Effector memory CD8-positive, alpha-beta T cell (primary cell): ENCODE results near the gene ZNF559.
"Not testable (repeated sequence)": the region's sequence is repeated elsewhere in the genome, so short reads cannot be mapped to it uniquely, and the experiment has no call there.

Source experiments
- ATAC-seq: fragments of 150-1000 bp; cut with Tn5 transposase; replicated peaks from 2 replicates; pipeline ENCODE4 v1.10.0; 2021; ENCODE audit warnings: mild to moderate bottlenecking, moderate library complexity
- DNase-seq, 3 experiments: peaks; one replicate each; pipeline ENCODE4 v3.0.0; 2021
- H3K27ac Mint-ChIP-seq, 2 donors: one replicate each; pipeline ENCODE4 v1.8.0; 2022; ENCODE audit warnings: mild to moderate bottlenecking in 2 of 2, mixed read lengths in 2 of 2, moderate library complexity in 2 of 2
- H3K27me3 Mint-ChIP-seq, 2 donors: one replicate each; pipeline ENCODE4 v1.8.0; 2022; ENCODE audit warnings: mixed read lengths in 2 of 2
- H3K36me3 Mint-ChIP-seq: one replicate; pipeline ENCODE4 v1.8.0; 2022; ENCODE audit warnings: mild to moderate bottlenecking, moderate library complexity, mixed read lengths; ENCODE audit not compliant: insufficient read depth
- H3K4me1 Mint-ChIP-seq, 2 donors: one replicate each; pipeline ENCODE4 v1.8.0; 2022; ENCODE audit warnings: low read depth in 2 of 2, mixed read lengths in 2 of 2
- H3K4me3 Mint-ChIP-seq, 2 donors: one replicate each; pipeline ENCODE4 v1.8.0; 2022; ENCODE audit warnings: mild to moderate bottlenecking in 2 of 2, mixed read lengths in 2 of 2, moderate library complexity in 2 of 2
- H3K9me3 Mint-ChIP-seq, 2 donors: one replicate each; pipeline ENCODE4 v1.8.0; 2022; ENCODE audit warnings: mixed read lengths in 2 of 2
- total RNA-seq, 9 experiments: gene quantifications; one replicate each; lab custom pipeline; 2026; lab: John Stamatoyannopoulos, UW

The ZNF559 gene
- total RNA-seq: 6.0 to 55.3 (median 21.8) reads per million in 9 experiments

DNA sequence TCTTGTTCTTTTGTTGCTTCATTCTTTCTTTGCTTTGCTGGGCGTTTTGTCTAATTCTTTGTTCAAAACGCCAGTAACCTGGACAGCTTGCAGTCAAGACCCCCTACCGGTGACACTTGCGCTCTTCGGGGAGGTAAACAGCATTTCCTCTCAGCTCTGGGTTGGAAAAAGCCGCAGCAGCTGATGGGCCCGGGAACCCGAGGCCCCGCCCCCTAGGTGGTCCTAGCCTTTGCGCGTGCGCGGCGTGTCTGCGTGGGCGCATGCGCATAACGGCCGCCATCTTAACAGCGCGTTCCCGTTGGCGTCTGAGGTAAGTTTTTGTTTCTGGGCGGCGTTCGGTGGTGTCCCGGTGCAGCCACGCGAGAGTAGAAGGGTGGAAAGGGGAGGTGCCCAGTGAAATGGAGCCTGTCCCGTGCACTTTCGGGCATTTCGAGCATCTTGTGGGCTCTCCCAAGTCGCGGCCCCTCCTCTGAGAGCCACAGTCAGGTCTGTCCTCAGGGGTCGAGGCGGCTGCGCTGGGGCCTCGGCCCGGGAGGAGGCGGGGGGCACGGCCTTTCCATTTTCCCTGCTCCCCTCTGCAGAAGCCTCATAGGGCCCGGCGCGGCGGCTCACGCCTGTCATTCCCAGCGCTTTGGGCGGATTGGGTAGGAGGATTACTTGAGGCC, at the start of gene ZNF559:
Gene ZNF559, plus strand, starts transcription at position 261 of the 665 bp plus-strand sequence. CDS start 14,371 bp downstream, outside the sequence.
- Mint-ChIP-seq H3K36me3 (peaks cover 30% of the 10 kb centered on the region), H3K4me1 (peaks cover 11 to 24% of the 10 kb centered on the region in 2 donors), H3K27ac (peak within 1 kb of the TSS; percentile 95 to 97), H3K9me3 (peaks cover 5 to 6% of the 10 kb centered on the region in 2 donors), H3K27me3 (no peaks in the 10 kb centered on the region), H3K4me3 (peak within 1 kb of the TSS; percentile 87 to 93)
- DNase-seq: peak; percentile 96 to 99 (median 99)
- peak; percentile 97 for ATAC-seq

DNA sequence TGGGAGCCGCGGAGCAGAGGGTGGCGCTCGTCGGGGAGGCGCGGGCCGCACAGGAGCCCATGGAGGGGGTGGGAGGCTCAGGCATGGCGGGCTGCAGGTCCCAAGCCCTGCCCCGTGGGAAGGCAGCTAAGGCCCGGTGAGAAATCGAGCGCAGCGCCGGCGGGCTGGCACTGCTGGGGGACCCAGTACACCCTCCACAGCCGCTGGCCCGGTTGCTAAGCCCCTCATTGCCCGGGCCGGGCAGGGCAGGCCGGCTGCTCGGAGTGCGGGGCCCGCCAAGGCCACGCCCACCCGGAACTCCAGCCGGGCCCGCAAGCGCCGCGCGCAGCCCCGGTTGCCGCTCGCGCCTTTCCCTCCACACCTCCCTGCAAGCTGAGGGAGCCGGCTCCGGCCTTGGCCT, 40.5 kb upstream of the ZNF559 start:
- not testable (repeated sequence) for H3K36me3 Mint-ChIP-seq, DNase-seq, ATAC-seq, H3K27ac Mint-ChIP-seq, H3K4me1 Mint-ChIP-seq
- H3K9me3 Mint-ChIP-seq: peaks cover 7 to 32% of the 10 kb centered on the region in 2 donors
- H3K27me3 Mint-ChIP-seq: peaks cover 17 to 26% of the 10 kb centered on the region in 2 donors
- H3K4me3 Mint-ChIP-seq: peak overlapping the region; percentile 18 to 42

GRCh38 chr19:9289231-9289884, 34.6 kb upstream of the ZNF559 start:
- H3K4me1 Mint-ChIP-seq: peaks cover 0 to 4% of the 10 kb centered on the region in 2 donors
- H3K27me3 Mint-ChIP-seq: no peaks in the 10 kb centered on the region
- peaks cover 8 to 15% of the 10 kb centered on the region in 2 donors for H3K9me3 Mint-ChIP-seq
- ATAC-seq: no peak
- no peak overlapping the region for H3K4me3 Mint-ChIP-seq
- H3K27ac Mint-ChIP-seq: no peak overlapping the region
- no peak for DNase-seq
- H3K36me3 Mint-ChIP-seq: peaks cover 9% of the 10 kb centered on the region

DNA sequence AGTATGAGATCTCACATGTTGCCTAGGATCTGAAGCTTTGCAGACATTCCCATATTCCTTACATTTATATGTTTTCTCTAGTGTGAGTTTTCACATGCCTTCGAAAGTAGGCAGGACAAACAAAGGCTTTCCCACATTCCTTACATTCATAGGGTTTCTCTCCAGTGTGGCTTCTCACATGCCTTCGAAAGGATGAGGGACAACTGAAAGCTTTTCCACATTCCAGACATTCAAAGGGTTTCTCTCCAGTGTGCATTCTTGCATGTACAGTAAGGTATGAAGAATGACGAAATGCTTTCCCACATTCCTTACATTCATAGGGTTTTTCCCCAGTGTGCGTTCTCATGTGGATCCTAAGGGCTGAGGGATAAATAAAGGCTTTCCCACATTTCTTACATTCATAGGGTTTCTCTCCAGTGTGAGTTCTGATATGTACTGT, 28.5 kb upstream of the ZNF559 start:
- Mint-ChIP-seq H3K36me3 (peaks cover 43% of the 10 kb centered on the region), H3K27ac (no peak overlapping the region), H3K9me3 (peaks cover 15 to 19% of the 10 kb centered on the region in 2 donors), H3K4me3 (no peak overlapping the region), H3K4me1 (peaks cover 0 to 4% of the 10 kb centered on the region in 2 donors), H3K27me3 (no peaks in the 10 kb centered on the region)
- no peak for DNase-seq
- ATAC-seq: no peak

DNA sequence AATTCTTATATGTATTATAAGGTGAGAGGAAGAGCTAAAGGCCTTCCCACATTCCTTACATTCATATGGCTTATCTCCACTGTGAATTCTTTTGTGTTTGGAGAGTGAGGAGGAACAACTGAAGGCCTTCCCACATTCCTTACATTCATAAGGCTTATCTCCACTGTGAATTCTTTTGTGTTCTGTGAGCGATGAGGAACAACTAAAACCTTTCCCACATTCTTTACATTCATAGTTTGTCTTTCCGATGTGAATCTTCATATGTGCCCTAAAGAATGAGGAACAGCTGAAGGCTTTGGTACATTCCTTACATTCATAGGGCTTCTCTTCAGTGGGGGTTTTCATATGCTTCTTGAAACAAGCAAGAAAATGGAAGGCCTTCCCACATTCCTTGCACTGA, 27.6 kb upstream of the ZNF559 start:
- Mint-ChIP-seq H3K9me3 (peaks cover 24 to 25% of the 10 kb centered on the region in 2 donors), H3K4me1 (peaks cover 2 to 12% of the 10 kb centered on the region in 2 donors), H3K36me3 (peaks cover 52% of the 10 kb centered on the region), H3K27ac (no peak overlapping the region), H3K27me3 (no peaks in the 10 kb centered on the region), H3K4me3 (no peak overlapping the region)
- no peak for DNase-seq
- ATAC-seq: no peak

GRCh38 chr19:9306443-9306842, 17.5 kb upstream of the ZNF559 start:
- Mint-ChIP-seq H3K9me3 (peaks cover 4 to 7% of the 10 kb centered on the region in 2 donors), H3K36me3 (peaks cover 48% of the 10 kb centered on the region), H3K4me3 (no peak overlapping the region), H3K27ac (no peak overlapping the region), H3K27me3 (no peaks in the 10 kb centered on the region), H3K4me1 (peaks cover 11 to 21% of the 10 kb centered on the region in 2 donors)
- DNase-seq (no peak), ATAC-seq (no peak)

GRCh38 chr19:9308091-9308770, 15.7 kb upstream of the ZNF559 start:
- H3K9me3 Mint-ChIP-seq: peaks cover 4 to 7% of the 10 kb centered on the region in 2 donors
- no peaks in the 10 kb centered on the region for H3K27me3 Mint-ChIP-seq
- H3K36me3 Mint-ChIP-seq: peaks cover 38% of the 10 kb centered on the region
- ATAC-seq (no peak), DNase-seq (no peak)
- H3K4me3 Mint-ChIP-seq: peak overlapping the region; percentile 90 to 92
- peak overlapping the region; percentile 74 to 96 for H3K27ac Mint-ChIP-seq
- H3K4me1 Mint-ChIP-seq: peaks cover 11 to 21% of the 10 kb centered on the region in 2 donors

GRCh38 chr19:9309139-9309973, 14.6 kb upstream of the ZNF559 start, which contains the start of gene ZNF699:
Gene ZNF699, minus strand, starts transcription at chr19:9309838. Its CDS starts 4,719 bp downstream, at chr19:9305119.
- H3K4me1 Mint-ChIP-seq: peaks cover 11 to 21% of the 10 kb centered on the region in 2 donors
- peak within 1 kb of the TSS; percentile 91 to 96 for H3K27ac Mint-ChIP-seq

DNA sequence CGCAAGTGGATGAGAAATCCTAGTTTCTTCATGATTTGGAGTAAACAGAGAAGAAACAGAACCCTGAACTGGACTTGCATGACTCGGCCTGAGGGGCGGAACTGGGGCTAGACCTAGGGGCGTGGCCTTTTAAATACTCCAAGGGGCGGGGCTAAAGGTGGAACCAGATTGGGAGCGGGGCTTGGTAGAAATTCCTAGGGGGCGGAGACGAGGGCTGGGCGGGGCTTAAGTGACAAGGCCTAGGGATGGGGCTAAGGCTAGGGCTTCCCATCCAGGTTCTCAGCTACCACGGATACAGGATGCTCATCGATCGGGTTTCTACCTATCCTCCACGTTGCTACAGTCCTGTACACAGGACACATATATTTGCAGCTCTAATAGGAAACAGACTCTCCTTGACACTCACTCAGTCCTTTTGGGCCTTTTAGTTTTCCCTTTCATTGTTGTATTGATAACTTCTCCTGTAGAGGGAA, 14.0 kb upstream of the ZNF559 start:
- Mint-ChIP-seq H3K9me3 (peaks cover 2 to 8% of the 10 kb centered on the region in 2 donors), H3K36me3 (peaks cover 30% of the 10 kb centered on the region), H3K4me1 (peaks cover 11 to 20% of the 10 kb centered on the region in 2 donors), H3K27me3 (peaks cover 0 to 2% of the 10 kb centered on the region in 2 donors), H3K4me3 (peak overlapping the region; percentile 90 to 92), H3K27ac (peak overlapping the region; percentile 91 to 96)
- ATAC-seq (peak; percentile 55), DNase-seq (no peak)

More at GRCh38 chr19:9309139-9309973, 14.6 kb upstream of the ZNF559 start, which contains the start of gene ZNF699:
- peaks cover 4 to 7% of the 10 kb centered on the region in 2 donors for H3K9me3 Mint-ChIP-seq
- DNase-seq (peak; percentile 95 to 97 (median 95)), ATAC-seq (peak; percentile 91)
- H3K36me3 Mint-ChIP-seq: peaks cover 30% of the 10 kb centered on the region
- no peaks in the 10 kb centered on the region for H3K27me3 Mint-ChIP-seq
- H3K4me3 Mint-ChIP-seq: peak within 1 kb of the TSS; percentile 90 to 92

DNA sequence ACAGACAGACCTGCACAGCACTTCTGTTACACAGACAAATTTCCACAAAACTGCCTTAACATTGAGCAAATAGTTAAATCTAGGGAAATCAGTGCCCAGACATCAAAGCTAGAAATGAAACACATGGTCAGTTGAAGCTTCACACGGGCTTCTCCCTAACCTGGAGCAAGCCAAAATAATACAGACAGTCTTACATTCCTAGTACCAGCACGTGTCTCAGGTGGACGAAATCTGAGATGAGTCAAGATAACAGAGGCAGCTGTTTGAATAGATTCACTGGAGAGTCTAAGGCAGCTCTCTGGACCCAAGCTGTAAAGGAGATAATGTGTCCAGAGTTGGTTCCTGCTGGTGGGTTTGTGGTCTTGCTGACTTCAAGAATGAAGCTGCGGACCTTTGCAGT, 10.2 kb upstream of the ZNF559 start:
- DNase-seq (no peak), ATAC-seq (no peak)
- H3K4me3 Mint-ChIP-seq: no peak overlapping the region
- H3K27ac Mint-ChIP-seq: no peak overlapping the region
- H3K4me1 Mint-ChIP-seq: peaks cover under 1 to 4% of the 10 kb centered on the region in 2 donors
- peaks cover 0 to 12% of the 10 kb centered on the region in 2 donors for H3K9me3 Mint-ChIP-seq
- peaks cover 0 to 20% of the 10 kb centered on the region in 2 donors for H3K27me3 Mint-ChIP-seq
- H3K36me3 Mint-ChIP-seq: peaks cover 22% of the 10 kb centered on the region

DNA sequence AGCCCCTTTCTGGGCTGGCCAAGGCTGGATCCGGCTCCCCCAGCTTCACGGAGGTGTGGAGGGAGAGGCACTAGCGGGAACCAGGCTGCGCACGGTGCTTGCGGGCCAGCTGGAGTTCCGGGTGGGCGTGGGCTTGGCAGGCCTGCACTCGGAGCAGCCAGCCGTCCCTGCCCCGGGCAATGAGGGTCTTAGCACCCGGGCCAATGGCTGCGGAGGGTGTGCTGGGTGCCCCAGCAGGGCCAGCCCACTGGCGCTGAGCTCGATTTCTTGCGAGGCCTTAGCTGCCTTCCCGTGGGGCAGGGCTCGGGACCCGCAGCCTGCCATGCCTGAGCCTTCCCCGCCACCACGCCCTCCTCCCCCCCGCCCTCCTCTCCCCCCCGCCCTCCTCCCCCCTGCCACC, 2.6 kb upstream of the ZNF559 start:
- peaks cover 0 to 3% of the 10 kb centered on the region in 2 donors for H3K9me3 Mint-ChIP-seq
- no peak overlapping the region for H3K4me3 Mint-ChIP-seq

GRCh38 chr19:9321756-9322155, 2.2 kb upstream of the ZNF559 start:
- Mint-ChIP-seq H3K36me3 (peaks cover 21% of the 10 kb centered on the region), H3K4me1 (peaks cover 9 to 19% of the 10 kb centered on the region in 2 donors)
- not testable (repeated sequence) for H3K27me3 Mint-ChIP-seq, H3K9me3 Mint-ChIP-seq, H3K4me3 Mint-ChIP-seq, ATAC-seq, H3K27ac Mint-ChIP-seq, DNase-seq

More for the DNA sequence above, 2.6 kb upstream of the ZNF559 start:
- ATAC-seq (no peak), DNase-seq (no peak)
- no peak overlapping the region for H3K27ac Mint-ChIP-seq
- peaks cover 21% of the 10 kb centered on the region for H3K36me3 Mint-ChIP-seq
- H3K27me3 Mint-ChIP-seq: peaks cover 0 to 9% of the 10 kb centered on the region in 2 donors
- H3K4me1 Mint-ChIP-seq: peaks cover 9 to 19% of the 10 kb centered on the region in 2 donors
